ENCODE data around the gene ZDHHC14. TPM values are rescaled to one million over a fixed set of nuclear protein-coding genes. Genes with fewer than 3 reads are reported as not detected.

Gene ZDHHC14
- total RNA-seq, 3 donors from 2014 or later = 9.1 to 10.5 (median 10.0) TPM

- Histone ChIP-seq H3K9me3 (no peaks in the 10 kb centered on the region), H3K36me3 (ENCODE audit: low read depth) (no peaks in the 10 kb centered on the region), H3K4me3 (no peak overlapping the region), H3K4me1 (ENCODE audit: low read depth) (peaks cover 21% of the 10 kb centered on the region)
- TF ChIP-seq CTCF (IDR thresholded peaks at IDR 0.05) = no peak
- intact Hi-C loops (cut with DNase I, micrococcal nuclease) = no loop called here
- peak in 2 of 3 donors; percentile 41 to 42 for DNase-seq
- peak; percentile 65 for ATAC-seq
These were observed 234.4 kb downstream of the ZDHHC14 start for GRCh38 chr6:157615420-157615769.

DNA sequence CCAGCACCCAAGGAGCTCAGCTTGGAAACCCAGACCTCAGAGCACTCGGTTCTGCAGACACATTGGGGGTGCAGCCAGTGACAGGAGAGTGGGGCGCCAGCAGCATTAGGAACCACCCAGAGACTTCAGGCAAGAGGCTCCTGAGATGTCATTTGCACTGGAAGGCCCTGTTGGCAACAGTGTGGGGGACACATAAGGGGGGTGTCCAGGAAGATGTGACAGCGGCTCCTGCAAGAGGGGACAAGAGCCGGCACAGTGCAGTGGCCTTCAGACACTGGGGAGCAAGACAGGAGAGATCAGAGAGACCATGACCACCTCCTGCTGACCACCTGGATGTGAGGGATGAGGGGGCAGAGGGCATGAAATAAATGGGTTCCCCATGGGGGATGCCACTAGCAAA, 235.0 kb downstream of the ZDHHC14 start:
- H3K4me1 ChIP-seq (ENCODE audit: low read depth) = peaks cover 21% of the 10 kb centered on the region
- TF ChIP-seq CTCF (IDR thresholded peaks at IDR 0.05) = no peak
- no peaks in the 10 kb centered on the region for H3K9me3 ChIP-seq
- ATAC-seq (no peak), DNase-seq (no peak)
- no peaks in the 10 kb centered on the region for H3K36me3 ChIP-seq (ENCODE audit: low read depth)
- intact Hi-C loops (cut with DNase I, micrococcal nuclease) = no loop called here
- H3K4me3 ChIP-seq = no peak overlapping the region

DNA sequence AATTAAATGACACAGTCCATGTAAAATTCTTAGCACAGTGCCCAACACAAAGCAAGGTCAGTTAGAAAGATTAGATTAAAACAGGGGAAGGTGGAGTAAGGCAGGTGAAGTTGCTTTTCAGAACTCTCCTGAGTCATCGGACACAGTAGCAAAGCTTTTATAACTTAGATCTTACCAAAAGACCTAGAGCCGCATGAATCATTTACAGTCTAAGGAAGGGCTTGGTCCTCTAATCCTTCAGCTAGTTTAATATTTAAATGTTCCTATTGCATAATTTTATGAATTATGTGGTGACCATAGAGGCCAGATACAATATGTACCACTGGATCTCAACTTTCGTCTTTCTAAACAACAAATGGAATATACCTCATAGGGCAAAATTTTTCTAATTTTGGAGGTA, 240.0 kb downstream of the ZDHHC14 start:
- intact Hi-C loops (cut with DNase I, micrococcal nuclease) = no loop called here
- no peaks in the 10 kb centered on the region for H3K4me1 ChIP-seq (ENCODE audit: low read depth)
- no peaks in the 10 kb centered on the region for H3K9me3 ChIP-seq
- no peak for TF ChIP-seq CTCF (IDR thresholded peaks at IDR 0.05)
- H3K36me3 ChIP-seq (ENCODE audit: low read depth) = no peaks in the 10 kb centered on the region
- peak; percentile 96 for ATAC-seq
- DNase-seq = no peak
- H3K4me3 ChIP-seq = no peak overlapping the region

DNA sequence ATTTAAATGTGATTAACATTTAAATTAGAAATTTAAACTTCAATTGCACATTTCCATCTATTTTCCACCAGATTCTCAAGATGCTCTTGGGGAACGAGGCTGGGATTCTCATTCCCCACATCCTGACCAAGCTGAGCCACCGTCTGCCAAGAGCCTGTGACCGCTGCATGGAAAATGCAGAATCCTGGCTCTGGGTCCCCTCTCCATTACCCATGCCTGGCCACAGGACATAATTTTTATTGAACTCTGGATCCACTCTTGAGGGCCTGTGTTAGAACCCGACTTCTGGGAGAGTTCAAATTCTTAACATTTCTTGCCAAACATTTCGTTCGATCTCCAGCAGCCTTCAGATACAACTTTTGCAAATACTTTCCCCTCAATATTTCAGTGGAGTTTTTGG, 240.4 kb downstream of the ZDHHC14 start:
- ATAC-seq (no peak), DNase-seq (no peak)
- intact Hi-C loops (cut with DNase I, micrococcal nuclease) = no loop called here
- H3K4me3 ChIP-seq = no peak overlapping the region
- H3K9me3 ChIP-seq = no peaks in the 10 kb centered on the region
- no peak for TF ChIP-seq CTCF (IDR thresholded peaks at IDR 0.05)
- no peaks in the 10 kb centered on the region for H3K36me3 ChIP-seq (ENCODE audit: low read depth)
- no peaks in the 10 kb centered on the region for H3K4me1 ChIP-seq (ENCODE audit: low read depth)

GRCh38 chr6:157622427-157622826, 241.4 kb downstream of the ZDHHC14 start:
- no peak for ATAC-seq
- DNase-seq = no peak
- no peak for TF ChIP-seq CTCF (IDR thresholded peaks at IDR 0.05)
- no peak overlapping the region for H3K4me3 ChIP-seq
- no peaks in the 10 kb centered on the region for H3K4me1 ChIP-seq (ENCODE audit: low read depth)
- intact Hi-C loops (cut with DNase I, micrococcal nuclease) = no loop called here
- no peaks in the 10 kb centered on the region for H3K36me3 ChIP-seq (ENCODE audit: low read depth)
- no peaks in the 10 kb centered on the region for H3K9me3 ChIP-seq

- TF ChIP-seq CTCF (IDR thresholded peaks at IDR 0.05) = no peak
- intact Hi-C loops (cut with DNase I, micrococcal nuclease) = no loop called here
These were observed 244.1 kb downstream of the ZDHHC14 start for GRCh38 chr6:157625111-157625510.

More at GRCh38 chr6:157625111-157625510, 244.1 kb downstream of the ZDHHC14 start:
- H3K9me3 ChIP-seq = no peaks in the 10 kb centered on the region
- no peak for ATAC-seq
- no peaks in the 10 kb centered on the region for H3K4me1 ChIP-seq (ENCODE audit: low read depth)
- H3K4me3 ChIP-seq = no peak overlapping the region
- no peak for DNase-seq
- no peaks in the 10 kb centered on the region for H3K36me3 ChIP-seq (ENCODE audit: low read depth)
